HCT116 (cell line): ENCODE data around the gene STARD3NL. TPM values are rescaled to one million over a fixed set of nuclear protein-coding genes. Genes with fewer than 3 reads are reported as not detected.

Experiments
- ATAC-seq: fragments of 200-7000 bp; cut with Tn5 transposase; 2 replicates; pipeline ENCODE4 v1.9.1; 2020; ENCODE audit warnings: mild to moderate bottlenecking, moderate library complexity
- BruUV-seq: library from RNA; stranded (reverse); fragments of 400-500 nt; replicated peaks from 2 replicates; lab custom pipeline; 2021; lab: Mats Ljungman, UMichigan
- CTCF ChIA-PET: fragments of 300-600 bp; sonication (Branson Sonifier 250); formaldehyde crosslinking; loops from one replicate; lab custom pipeline; 2021; ENCODE audit warnings: antibody characterized with exemption; lab: Charles Lee
- POLR2A ChIA-PET: fragments of 300-600, 350-600 bp; sonication (Branson Sonifier 250); formaldehyde crosslinking; loops from one replicate; lab custom pipeline; 2021; ENCODE audit warnings: antibody characterized with exemption; lab: Charles Lee
- RAD21 ChIA-PET, 2 experiments: fragments of 300-600 bp; sonication (Branson Sonifier 250); formaldehyde crosslinking; loops; one replicate each; lab custom pipeline; 2023; ENCODE audit warnings: low total read pairs in 2 of 2; ENCODE audit not compliant: uncharacterized antibody in 2 of 2, unreplicated experiment in 2 of 2, low non-redundant PET in 1 of 2; lab: Charles Lee
- DNase-seq: peaks from one replicate; pipeline ENCODE4 v3.0.0-alpha.2; 2010; ENCODE audit warnings: low read depth, low spot score
- H2AFZ ChIP-seq: fragments of 200-600 bp; shearing (Covaris generic), sonication (generic); 2 replicates; pipeline ENCODE4 v1.6.1; 2017; ENCODE audit warnings: low read depth, mixed run types, mixed read lengths, antibody characterized with exemption, low read length; ENCODE audit not compliant: poor library complexity, severe bottlenecking
- H3K27ac ChIP-seq: 2 replicates; pipeline ENCODE4 v1.5.1; 2012; ENCODE audit warnings: low read depth, low read length
- H3K27me3 ChIP-seq: fragments of 200-600 bp; sonication (generic); 2 replicates; pipeline ENCODE4 v1.6.1; 2016; ENCODE audit warnings: mixed run types, low read length, mixed read lengths; ENCODE audit not compliant: insufficient read depth
- H3K36me3 ChIP-seq, 2 experiments: fragments of 200-500 bp in 1 of 2; fragments of 200-600 bp in 1 of 2; sonication (Bioruptor generic) in 1 of 2; sonication (generic) in 1 of 2; 2 replicates each; pipeline versions ENCODE4 v1.5.1 to v1.6.1; 2014 to 2016; ENCODE audit warnings: low read length in 2 of 2, inconsistent platforms in 1 of 2, mixed read lengths in 1 of 2, mixed run types in 1 of 2; ENCODE audit not compliant: insufficient read depth in 2 of 2, control insufficient read depth in 1 of 2
- H3K4me1 ChIP-seq, 2 experiments: fragments of 200-600 bp in 1 of 2; sonication (generic) in 1 of 2; 2 replicates each; pipeline versions ENCODE4 v1.5.1 to v1.6.1; 2012 to 2017; ENCODE audit warnings: low read length in 2 of 2, inconsistent platforms in 1 of 2, mild to moderate bottlenecking in 1 of 2, mixed read lengths in 1 of 2, mixed run types in 1 of 2, moderate library complexity in 1 of 2; ENCODE audit not compliant: insufficient read depth in 2 of 2, control insufficient read depth in 1 of 2
- H3K4me2 ChIP-seq: fragments of 200-600 bp; sonication (generic); 2 replicates; pipeline ENCODE4 v1.6.1; 2017; ENCODE audit warnings: mixed run types, low read length, mixed read lengths
- H3K4me3 ChIP-seq, 2 experiments: fragments of 200-600 bp in 1 of 2; sonication (generic) in 1 of 2; replicated peaks in 1 of 2; 2 replicates each; pipeline ENCODE4 v1.5.1; 2011 to 2016; ENCODE audit warnings: low read length in 2 of 2, control low read depth in 1 of 2, low read depth in 1 of 2, mild to moderate bottlenecking in 1 of 2, mixed read lengths in 1 of 2, mixed run types in 1 of 2
- H3K79me2 ChIP-seq: fragments of 200-600 bp; sonication (generic); 2 replicates; pipeline ENCODE4 v1.6.1; 2017; ENCODE audit warnings: mild to moderate bottlenecking, mixed run types, low read length, moderate library complexity, mixed read lengths; ENCODE audit not compliant: insufficient read depth
- H3K9ac ChIP-seq: fragments of 200-600 bp; sonication (generic); 2 replicates; pipeline ENCODE4 v1.6.1; 2016; ENCODE audit warnings: low read length, mixed read lengths
- H3K9me2 ChIP-seq: fragments of 200-600 bp; sonication (generic), shearing (Covaris generic); 2 replicates; pipeline ENCODE4 v1.6.1; 2017; ENCODE audit warnings: mixed run types, mild to moderate bottlenecking, moderate library complexity; ENCODE audit not compliant: insufficient read depth
- H3K9me3 ChIP-seq, 2 experiments: fragments of 200-500 bp in 1 of 2; fragments of 200-600 bp in 1 of 2; sonication (Bioruptor generic) in 1 of 2; sonication (generic) in 1 of 2; 2 replicates each; pipeline ENCODE4 v1.6.1; 2014 to 2017; ENCODE audit warnings: low read length in 2 of 2, mixed read lengths in 2 of 2, inconsistent platforms in 1 of 2, low read depth in 1 of 2, mild to moderate bottlenecking in 1 of 2, mixed run types in 1 of 2, moderate library complexity in 1 of 2; ENCODE audit not compliant: control insufficient read depth in 1 of 2, insufficient read depth in 1 of 2
- H4K20me1 ChIP-seq: fragments of 200-600 bp; sonication (generic), shearing (Covaris generic); 2 replicates; pipeline ENCODE4 v1.6.1; 2017; ENCODE audit warnings: mixed run types, mild to moderate bottlenecking, moderate library complexity; ENCODE audit not compliant: insufficient read depth
- ATF3 ChIP-seq: IDR thresholded peaks from 2 replicates; pipeline ENCODE4 v1.6.1; 2012
- CBX3 ChIP-seq: IDR thresholded peaks from 2 replicates; pipeline ENCODE4 v1.6.1; 2012; ENCODE audit warnings: low read depth
- CEBPB ChIP-seq: IDR thresholded peaks from 2 replicates; pipeline ENCODE4 v1.6.1; 2012; ENCODE audit warnings: low read depth
- EGR1 ChIP-seq: IDR thresholded peaks from 2 replicates; pipeline ENCODE4 v1.6.1; 2012; ENCODE audit warnings: low read depth
- ELF1 ChIP-seq: IDR thresholded peaks from 2 replicates; pipeline ENCODE4 v1.6.1; 2012; ENCODE audit warnings: low read depth, borderline replicate concordance
- EZH2 ChIP-seq: fragments of 200-600 bp; sonication (generic); IDR thresholded peaks from 2 replicates; pipeline ENCODE4 v1.6.1; 2017; ENCODE audit warnings: antibody characterized with exemption, mixed run types
- EZH2phosphoT487 ChIP-seq: fragments of 200-600 bp; IDR thresholded peaks from 2 replicates; pipeline ENCODE4 v1.6.1; 2018; ENCODE audit warnings: antibody characterized with exemption, borderline replicate concordance
- FOSL1 ChIP-seq: IDR thresholded peaks from 2 replicates; pipeline ENCODE4 v1.6.1; 2012; ENCODE audit warnings: low read depth
- POLR2AphosphoS5 ChIP-seq: IDR thresholded peaks from 2 replicates; pipeline ENCODE4 v1.6.1; 2011; ENCODE audit warnings: mild to moderate bottlenecking, low read depth, low read length, moderate library complexity
- RAD21 ChIP-seq: IDR thresholded peaks from 2 replicates; pipeline ENCODE4 v1.6.1; 2012; ENCODE audit warnings: low read depth, mild to moderate bottlenecking
- SIN3A ChIP-seq: IDR thresholded peaks from 2 replicates; pipeline ENCODE4 v1.6.1; 2012; ENCODE audit warnings: low read depth
- SP1 ChIP-seq: IDR thresholded peaks from 2 replicates; pipeline ENCODE4 v1.6.1; 2012; ENCODE audit warnings: low read depth
- SRF ChIP-seq: IDR thresholded peaks from 2 replicates; pipeline ENCODE4 v1.6.1; 2012; ENCODE audit warnings: low read depth
- TCF7L2 ChIP-seq: IDR thresholded peaks from 2 replicates; pipeline ENCODE4 v1.7.0; 2011; ENCODE audit warnings: borderline replicate concordance, inconsistent platforms; ENCODE audit not compliant: insufficient read depth, insufficient read length; ENCODE audit errors: extremely low read depth
- YY1 ChIP-seq: IDR thresholded peaks from 2 replicates; pipeline ENCODE4 v1.6.1; 2011; ENCODE audit warnings: low read length, low read depth, moderate library complexity, mild to moderate bottlenecking; ENCODE audit not compliant: insufficient replicate concordance; ENCODE audit errors: extremely low read depth
- ZFX ChIP-seq: fragments of 450-650 bp; IDR thresholded peaks from 2 replicates; pipeline ENCODE4 v1.6.1; 2017
- intact Hi-C: fragments of 100-400 bp; cut with micrococcal nuclease; formaldehyde crosslinking; loops from 2 replicates; pipeline ENCODE4 v1.10.0; 2022
- total RNA-seq: library from RNA; stranded (reverse); gene quantifications from one replicate; pipeline ENCODE4 v1.2.1, GENCODE V29; 2021; ENCODE audit not compliant: unreplicated experiment
- TF ChIP-seq, protein P1 (sequence below): IDR thresholded peaks from 2 replicates; pipeline ENCODE4 v1.6.1; 2012
- TF ChIP-seq, protein P2 (sequence below): IDR thresholded peaks from 2 replicates; pipeline ENCODE4 v1.6.1; 2012; ENCODE audit warnings: low read depth

Gene STARD3NL
- total RNA-seq, 1 experiment from 2014 or later, result 32.0 TPM

DNA sequence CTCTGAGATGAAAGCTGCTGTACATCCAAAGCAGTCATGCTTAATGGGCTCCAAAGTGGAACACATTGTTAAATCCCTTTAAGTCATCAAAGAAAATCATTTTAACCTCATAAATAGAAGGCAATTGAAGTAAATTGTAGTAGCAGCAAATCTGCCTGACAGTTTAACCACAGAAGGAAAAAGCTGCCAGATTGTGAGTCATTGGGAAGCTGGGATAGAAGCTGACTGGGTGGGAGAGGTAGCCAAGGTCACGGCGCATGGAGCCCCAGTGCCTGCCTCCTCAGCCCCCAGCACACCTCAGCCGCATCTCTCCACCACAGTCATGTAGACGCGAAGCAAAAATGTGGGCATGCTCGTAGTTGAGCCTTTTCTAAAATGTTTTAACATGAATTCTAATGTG, 51.3 kb downstream of the STARD3NL start:
- no peak overlapping the region for H3K4me2 ChIP-seq
- POLR2A ChIA-PET, result no interaction called here
- no peak overlapping the region for H3K9ac ChIP-seq
- H3K27ac ChIP-seq, result no peak overlapping the region
- CTCF ChIA-PET, result interaction anchor here (1.1 kb wide), 1 partner anchor 107 kb away, joined by 3 read pairs; no protein-coding TSS in a partner anchor
- peaks cover 4 to 5% of the 10 kb centered on the region in 2 experiments; a peak in 2 of 4 replicates for H3K36me3 ChIP-seq
- H3K4me1 ChIP-seq, result no peaks in the 10 kb centered on the region
- intact Hi-C loops, result no loop called here
- H3K79me2 ChIP-seq, result no peaks in the 10 kb centered on the region
- ATAC-seq (no peak), DNase-seq (no peak)
- no peak overlapping the region for H3K4me3 ChIP-seq
- H3K27me3 ChIP-seq, result no peaks in the 10 kb centered on the region
- H3K9me2 ChIP-seq, result no peaks in the 10 kb centered on the region
- RAD21 ChIA-PET, result no interaction called here
- no TSS peak for BruUV-seq
- no peaks in the 10 kb centered on the region for H3K9me3 ChIP-seq
- no peak overlapping the region for H2AFZ ChIP-seq
- H4K20me1 ChIP-seq, result no peaks in the 10 kb centered on the region
- no peak for TF ChIP-seq ATF3
- TF ChIP-seq TCF7L2, result no peak
- TF ChIP-seq EGR1, result no peak
- no peak for TF ChIP-seq POLR2AphosphoS5
- no peak for TF ChIP-seq CEBPB
- TF ChIP-seq RAD21, result no peak
- no peak for TF ChIP-seq ZFX
- TF ChIP-seq CBX3, result no peak
- no peak for TF ChIP-seq YY1
- TF ChIP-seq SRF, result no peak
- TF ChIP-seq EZH2phosphoT487, result no peak
- TF ChIP-seq FOSL1, result no peak
- TF ChIP-seq SIN3A, result no peak
- no peak for TF ChIP-seq EZH2
- TF ChIP-seq, protein P1, sequence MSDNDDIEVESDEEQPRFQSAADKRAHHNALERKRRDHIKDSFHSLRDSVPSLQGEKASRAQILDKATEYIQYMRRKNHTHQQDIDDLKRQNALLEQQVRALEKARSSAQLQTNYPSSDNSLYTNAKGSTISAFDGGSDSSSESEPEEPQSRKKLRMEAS, result no peak
- no peak for TF ChIP-seq SP1
- TF ChIP-seq, protein P2, sequence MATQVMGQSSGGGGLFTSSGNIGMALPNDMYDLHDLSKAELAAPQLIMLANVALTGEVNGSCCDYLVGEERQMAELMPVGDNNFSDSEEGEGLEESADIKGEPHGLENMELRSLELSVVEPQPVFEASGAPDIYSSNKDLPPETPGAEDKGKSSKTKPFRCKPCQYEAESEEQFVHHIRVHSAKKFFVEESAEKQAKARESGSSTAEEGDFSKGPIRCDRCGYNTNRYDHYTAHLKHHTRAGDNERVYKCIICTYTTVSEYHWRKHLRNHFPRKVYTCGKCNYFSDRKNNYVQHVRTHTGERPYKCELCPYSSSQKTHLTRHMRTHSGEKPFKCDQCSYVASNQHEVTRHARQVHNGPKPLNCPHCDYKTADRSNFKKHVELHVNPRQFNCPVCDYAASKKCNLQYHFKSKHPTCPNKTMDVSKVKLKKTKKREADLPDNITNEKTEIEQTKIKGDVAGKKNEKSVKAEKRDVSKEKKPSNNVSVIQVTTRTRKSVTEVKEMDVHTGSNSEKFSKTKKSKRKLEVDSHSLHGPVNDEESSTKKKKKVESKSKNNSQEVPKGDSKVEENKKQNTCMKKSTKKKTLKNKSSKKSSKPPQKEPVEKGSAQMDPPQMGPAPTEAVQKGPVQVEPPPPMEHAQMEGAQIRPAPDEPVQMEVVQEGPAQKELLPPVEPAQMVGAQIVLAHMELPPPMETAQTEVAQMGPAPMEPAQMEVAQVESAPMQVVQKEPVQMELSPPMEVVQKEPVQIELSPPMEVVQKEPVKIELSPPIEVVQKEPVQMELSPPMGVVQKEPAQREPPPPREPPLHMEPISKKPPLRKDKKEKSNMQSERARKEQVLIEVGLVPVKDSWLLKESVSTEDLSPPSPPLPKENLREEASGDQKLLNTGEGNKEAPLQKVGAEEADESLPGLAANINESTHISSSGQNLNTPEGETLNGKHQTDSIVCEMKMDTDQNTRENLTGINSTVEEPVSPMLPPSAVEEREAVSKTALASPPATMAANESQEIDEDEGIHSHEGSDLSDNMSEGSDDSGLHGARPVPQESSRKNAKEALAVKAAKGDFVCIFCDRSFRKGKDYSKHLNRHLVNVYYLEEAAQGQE, result no peak
- no peak for TF ChIP-seq ELF1
- TF ChIP-seq, all 23 proteins: peak for 0
